ENCODE results near the gene SEPTIN2.

SEPTIN2 gene

GRCh38 chr2:241298673-241299072 is 17.1 kb upstream of the SEPTIN2 start:
- no peak for DNase-seq (ENCODE audit: low read depth, low spot score)
- Histone ChIP-seq H3K9ac (ENCODE audit: insufficient read length, low read depth) (no peak overlapping the region), H3K9me3 (ENCODE audit: insufficient read depth, low read length) (peaks cover 8% of the 10 kb centered on the region; the same call in 1 of the 2 replicates), H3K27me3 (ENCODE audit: insufficient read depth, insufficient read length) (no peaks in the 10 kb centered on the region), H3K4me3 (ENCODE audit: insufficient read length, low read depth) (no peak overlapping the region), H3K4me1 (ENCODE audit: insufficient read depth, insufficient read length) (peaks cover 5% of the 10 kb centered on the region), H3K36me3 (ENCODE audit: insufficient read depth, insufficient read length, low read length) (peaks cover 20% of the 10 kb centered on the region)
- TF ChIP-seq SUZ12 (IDR thresholded peaks at IDR 0.05; ENCODE audit: extremely low read depth, insufficient read depth, insufficient read length) (no peak), YY1 (IDR thresholded peaks at IDR 0.05; ENCODE audit: insufficient read depth, insufficient read length) (no peak), ZNF274 (IDR thresholded peaks at IDR 0.05; ENCODE audit: low read depth, low read length) (no peak)

DNA sequence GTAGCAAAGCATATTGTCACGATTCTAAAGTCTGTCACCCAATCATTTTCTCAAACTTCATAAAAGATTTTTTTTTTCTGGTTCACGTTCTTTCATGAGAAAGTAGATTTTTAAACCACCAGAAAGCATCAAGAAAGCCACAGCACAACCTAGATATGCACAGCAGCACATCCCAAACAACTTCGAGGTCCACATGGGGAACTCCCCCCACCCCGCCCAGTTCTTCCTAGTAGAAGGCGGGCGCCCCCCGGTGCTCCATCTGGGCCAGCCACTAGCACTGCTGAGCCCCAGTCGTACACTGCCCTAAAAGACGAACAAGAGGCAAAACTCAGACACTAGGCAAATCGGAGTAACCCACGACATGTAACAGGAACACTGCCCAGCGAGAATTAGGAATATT is 15.7 kb upstream of the SEPTIN2 start:
- Histone ChIP-seq H3K4me3 (ENCODE audit: insufficient read length, low read depth) (no peak overlapping the region), H3K36me3 (ENCODE audit: insufficient read depth, insufficient read length, low read length) (peaks cover 26% of the 10 kb centered on the region), H3K27me3 (ENCODE audit: insufficient read depth, insufficient read length) (no peaks in the 10 kb centered on the region), H3K9ac (ENCODE audit: insufficient read length, low read depth) (no peak overlapping the region), H3K9me3 (ENCODE audit: insufficient read depth, low read length) (peaks cover 8% of the 10 kb centered on the region; the same call in 1 of the 2 replicates), H3K4me1 (ENCODE audit: insufficient read depth, insufficient read length) (peaks cover 5% of the 10 kb centered on the region)
- DNase-seq (ENCODE audit: low read depth, low spot score): no peak
- no peak for TF ChIP-seq YY1 (IDR thresholded peaks at IDR 0.05; ENCODE audit: insufficient read depth, insufficient read length)
- TF ChIP-seq SUZ12 (IDR thresholded peaks at IDR 0.05; ENCODE audit: extremely low read depth, insufficient read depth, insufficient read length): no peak

DNA sequence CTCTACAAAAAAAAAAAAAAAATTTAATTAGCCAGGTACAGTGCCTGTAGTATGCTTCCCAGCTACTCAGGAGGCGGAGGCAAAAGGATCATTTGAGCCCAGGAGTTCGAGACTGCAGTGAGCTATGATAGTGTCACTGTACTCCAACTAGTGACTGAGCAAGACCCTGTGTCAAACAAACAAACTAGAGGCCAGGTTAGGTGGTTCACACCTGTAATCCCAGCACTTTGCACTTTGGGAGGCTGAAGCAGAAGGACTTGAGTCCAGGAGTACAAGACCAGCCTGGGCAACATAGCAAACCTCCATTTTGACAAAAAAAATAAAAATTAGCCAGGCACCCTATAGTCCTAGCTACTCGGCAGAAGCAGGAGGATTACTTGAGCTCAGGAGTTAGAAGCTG is 13.6 kb upstream of the SEPTIN2 start:
- H3K36me3 ChIP-seq (ENCODE audit: insufficient read depth, insufficient read length, low read length): peaks cover 22% of the 10 kb centered on the region
- H3K4me3 ChIP-seq (ENCODE audit: insufficient read length, low read depth): no peak overlapping the region
- no peak overlapping the region for H3K9ac ChIP-seq (ENCODE audit: insufficient read length, low read depth)
- peaks cover 5% of the 10 kb centered on the region for H3K4me1 ChIP-seq (ENCODE audit: insufficient read depth, insufficient read length)
- no peak for DNase-seq (ENCODE audit: low read depth, low spot score)
- 0 out of 2 replicates have a peak, but pooled peaks cover under 1% of the 10 kb centered on the region for H3K9me3 ChIP-seq (ENCODE audit: insufficient read depth, low read length)
- TF ChIP-seq SUZ12 (IDR thresholded peaks at IDR 0.05; ENCODE audit: extremely low read depth, insufficient read depth, insufficient read length) (no peak), ZNF274 (IDR thresholded peaks at IDR 0.05; ENCODE audit: low read depth, low read length) (no peak), YY1 (IDR thresholded peaks at IDR 0.05; ENCODE audit: insufficient read depth, insufficient read length) (no peak)
- H3K27me3 ChIP-seq (ENCODE audit: insufficient read depth, insufficient read length): no peaks in the 10 kb centered on the region

GRCh38 chr2:241302759-241303651 is 12.7 kb upstream of the SEPTIN2 start:
- peaks cover 5% of the 10 kb centered on the region for H3K4me1 ChIP-seq (ENCODE audit: insufficient read depth, insufficient read length)
- TF ChIP-seq YY1 (IDR thresholded peaks at IDR 0.05; ENCODE audit: insufficient read depth, insufficient read length): no peak
- no peak for TF ChIP-seq ZNF274 (IDR thresholded peaks at IDR 0.05; ENCODE audit: low read depth, low read length)
- TF ChIP-seq SUZ12 (IDR thresholded peaks at IDR 0.05; ENCODE audit: extremely low read depth, insufficient read depth, insufficient read length): no peak
- peaks cover 22% of the 10 kb centered on the region for H3K36me3 ChIP-seq (ENCODE audit: insufficient read depth, insufficient read length, low read length)
- no peaks in the 10 kb centered on the region for H3K27me3 ChIP-seq (ENCODE audit: insufficient read depth, insufficient read length)
- no peaks in the 10 kb centered on the region for H3K9me3 ChIP-seq (ENCODE audit: insufficient read depth, low read length)
- no peak for DNase-seq (ENCODE audit: low read depth, low spot score)
- no peak overlapping the region for H3K4me3 ChIP-seq (ENCODE audit: insufficient read length, low read depth)
- no peak overlapping the region for H3K9ac ChIP-seq (ENCODE audit: insufficient read length, low read depth)

- TF ChIP-seq YY1 (IDR thresholded peaks at IDR 0.05; ENCODE audit: insufficient read depth, insufficient read length) (no peak), SUZ12 (IDR thresholded peaks at IDR 0.05; ENCODE audit: extremely low read depth, insufficient read depth, insufficient read length) (no peak), ZNF274 (IDR thresholded peaks at IDR 0.05; ENCODE audit: low read depth, low read length) (no peak)
- peaks cover 9% of the 10 kb centered on the region for H3K4me1 ChIP-seq (ENCODE audit: insufficient read depth, insufficient read length)
- no peak for DNase-seq (ENCODE audit: low read depth, low spot score)
- peaks cover 30% of the 10 kb centered on the region for H3K36me3 ChIP-seq (ENCODE audit: insufficient read depth, insufficient read length, low read length)
- H3K9ac ChIP-seq (ENCODE audit: insufficient read length, low read depth): no peak overlapping the region
- H3K4me3 ChIP-seq (ENCODE audit: insufficient read length, low read depth): no peak overlapping the region
- no peaks in the 10 kb centered on the region for H3K27me3 ChIP-seq (ENCODE audit: insufficient read depth, insufficient read length)
- H3K9me3 ChIP-seq (ENCODE audit: insufficient read depth, low read length): no peaks in the 10 kb centered on the region
Observed at GRCh38 chr2:241304039-241304670, 11.6 kb upstream of the SEPTIN2 start.

GRCh38 chr2:241307055-241307454 is 8.7 kb upstream of the SEPTIN2 start:
- peaks cover 9% of the 10 kb centered on the region for H3K4me1 ChIP-seq (ENCODE audit: insufficient read depth, insufficient read length)
- TF ChIP-seq ZNF274 (IDR thresholded peaks at IDR 0.05; ENCODE audit: low read depth, low read length) (no peak), YY1 (IDR thresholded peaks at IDR 0.05; ENCODE audit: insufficient read depth, insufficient read length) (no peak), SUZ12 (IDR thresholded peaks at IDR 0.05; ENCODE audit: extremely low read depth, insufficient read depth, insufficient read length) (no peak)
- H3K27me3 ChIP-seq (ENCODE audit: insufficient read depth, insufficient read length): no peaks in the 10 kb centered on the region
- H3K9ac ChIP-seq (ENCODE audit: insufficient read length, low read depth): no peak overlapping the region
- no peak overlapping the region for H3K4me3 ChIP-seq (ENCODE audit: insufficient read length, low read depth)
- H3K9me3 ChIP-seq (ENCODE audit: insufficient read depth, low read length): no peaks in the 10 kb centered on the region
- no peak for DNase-seq (ENCODE audit: low read depth, low spot score)
- H3K36me3 ChIP-seq (ENCODE audit: insufficient read depth, insufficient read length, low read length): peaks cover 35% of the 10 kb centered on the region

- no peak overlapping the region for H3K9ac ChIP-seq (ENCODE audit: insufficient read length, low read depth)
- peaks cover 41% of the 10 kb centered on the region for H3K36me3 ChIP-seq (ENCODE audit: insufficient read depth, insufficient read length, low read length)
- no peaks in the 10 kb centered on the region for H3K27me3 ChIP-seq (ENCODE audit: insufficient read depth, insufficient read length)
- no peak overlapping the region for H3K4me3 ChIP-seq (ENCODE audit: insufficient read length, low read depth)
- no peak for TF ChIP-seq ZNF274 (IDR thresholded peaks at IDR 0.05; ENCODE audit: low read depth, low read length)
- no peak for DNase-seq (ENCODE audit: low read depth, low spot score)
- peaks cover 6% of the 10 kb centered on the region for H3K4me1 ChIP-seq (ENCODE audit: insufficient read depth, insufficient read length)
- no peaks in the 10 kb centered on the region for H3K9me3 ChIP-seq (ENCODE audit: insufficient read depth, low read length)
Observed at GRCh38 chr2:241308267-241308666, 7.5 kb upstream of the SEPTIN2 start.

Data from NT2/D1 (cell line).